Activated gamma-delta T cell treated with anti-CD3 and anti-CD28 coated beads, Interleukin-2, amount 50 U/mL, for 16 hours (primary cell): ENCODE data around the gene INTU.

ENCODE experiments used
- DNase-seq: peaks from one replicate; pipeline ENCODE4 v3.0.0-alpha.2; 2020; ENCODE audit warnings: low read depth

The INTU gene

GRCh38 chr4:127748957-127749356 is 116.2 kb downstream of the INTU start:
- no peak for DNase-seq

- DNase-seq = no peak
Measured at GRCh38 chr4:127756906-127757305, 124.1 kb downstream of the INTU start.

GRCh38 chr4:127759228-127759820 is 126.6 kb downstream of the INTU start:
- no peak for DNase-seq

GRCh38 chr4:127759893-127760292 is 127.1 kb downstream of the INTU start:
- no peak for DNase-seq

- no peak for DNase-seq
Measured at GRCh38 chr4:127771535-127772275, 138.9 kb downstream of the INTU start.

GRCh38 chr4:127772769-127773671 is 140.3 kb downstream of the INTU start:
- DNase-seq = no peak

- no peak for DNase-seq
Measured at GRCh38 chr4:127775843-127776242, 143.1 kb downstream of the INTU start.
